GM18870 (cell line): ENCODE measurements around the gene ITGB6.

Experiments
- ATAC-seq: cut with Tn5 transposase; IDR thresholded peaks from one replicate; pipeline ENCODE4 v1.9.1; 2021; ENCODE audit warnings: moderate library complexity; ENCODE audit not compliant: unreplicated experiment

Gene ITGB6, protein sequence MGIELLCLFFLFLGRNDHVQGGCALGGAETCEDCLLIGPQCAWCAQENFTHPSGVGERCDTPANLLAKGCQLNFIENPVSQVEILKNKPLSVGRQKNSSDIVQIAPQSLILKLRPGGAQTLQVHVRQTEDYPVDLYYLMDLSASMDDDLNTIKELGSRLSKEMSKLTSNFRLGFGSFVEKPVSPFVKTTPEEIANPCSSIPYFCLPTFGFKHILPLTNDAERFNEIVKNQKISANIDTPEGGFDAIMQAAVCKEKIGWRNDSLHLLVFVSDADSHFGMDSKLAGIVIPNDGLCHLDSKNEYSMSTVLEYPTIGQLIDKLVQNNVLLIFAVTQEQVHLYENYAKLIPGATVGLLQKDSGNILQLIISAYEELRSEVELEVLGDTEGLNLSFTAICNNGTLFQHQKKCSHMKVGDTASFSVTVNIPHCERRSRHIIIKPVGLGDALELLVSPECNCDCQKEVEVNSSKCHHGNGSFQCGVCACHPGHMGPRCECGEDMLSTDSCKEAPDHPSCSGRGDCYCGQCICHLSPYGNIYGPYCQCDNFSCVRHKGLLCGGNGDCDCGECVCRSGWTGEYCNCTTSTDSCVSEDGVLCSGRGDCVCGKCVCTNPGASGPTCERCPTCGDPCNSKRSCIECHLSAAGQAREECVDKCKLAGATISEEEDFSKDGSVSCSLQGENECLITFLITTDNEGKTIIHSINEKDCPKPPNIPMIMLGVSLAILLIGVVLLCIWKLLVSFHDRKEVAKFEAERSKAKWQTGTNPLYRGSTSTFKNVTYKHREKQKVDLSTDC

DNA sequence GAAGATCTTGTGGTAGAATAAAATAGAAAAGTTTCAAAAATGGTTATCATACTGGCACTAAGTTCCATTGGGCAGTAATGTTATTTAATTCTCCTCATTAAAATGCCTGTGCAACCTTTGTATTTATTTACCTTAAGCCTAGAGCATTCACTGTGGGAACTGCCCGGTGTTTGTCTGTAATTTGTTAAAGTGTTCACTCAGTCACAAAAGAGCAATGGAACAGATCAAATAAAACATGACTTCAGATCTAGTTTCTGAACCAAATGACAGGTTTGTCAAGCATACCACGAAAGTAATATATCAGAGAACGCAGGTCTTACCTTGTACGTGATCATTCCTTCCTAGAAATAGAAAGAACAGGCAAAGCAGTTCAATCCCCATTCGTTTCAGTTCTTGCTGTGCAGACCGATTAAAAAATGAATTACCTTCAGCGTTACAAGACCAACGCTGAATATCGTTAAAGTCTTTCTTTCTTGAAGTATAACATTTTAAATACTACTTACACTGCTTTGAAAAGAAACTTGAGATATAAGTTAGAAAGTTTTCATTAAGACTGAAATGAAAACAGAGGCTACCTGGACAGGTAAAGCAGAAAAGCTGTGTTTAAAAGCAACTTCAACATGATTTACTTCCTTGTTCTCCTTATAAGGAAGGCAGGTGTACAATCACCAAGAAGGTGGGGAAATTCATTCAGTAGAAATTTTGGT lies at the start of gene ITGB6:
Gene ITGB6, minus strand, starts transcription at position 590 of the 707 bp plus-strand sequence. Its CDS starts 209 bp downstream, at position 381.
- ATAC-seq = no peak

DNA sequence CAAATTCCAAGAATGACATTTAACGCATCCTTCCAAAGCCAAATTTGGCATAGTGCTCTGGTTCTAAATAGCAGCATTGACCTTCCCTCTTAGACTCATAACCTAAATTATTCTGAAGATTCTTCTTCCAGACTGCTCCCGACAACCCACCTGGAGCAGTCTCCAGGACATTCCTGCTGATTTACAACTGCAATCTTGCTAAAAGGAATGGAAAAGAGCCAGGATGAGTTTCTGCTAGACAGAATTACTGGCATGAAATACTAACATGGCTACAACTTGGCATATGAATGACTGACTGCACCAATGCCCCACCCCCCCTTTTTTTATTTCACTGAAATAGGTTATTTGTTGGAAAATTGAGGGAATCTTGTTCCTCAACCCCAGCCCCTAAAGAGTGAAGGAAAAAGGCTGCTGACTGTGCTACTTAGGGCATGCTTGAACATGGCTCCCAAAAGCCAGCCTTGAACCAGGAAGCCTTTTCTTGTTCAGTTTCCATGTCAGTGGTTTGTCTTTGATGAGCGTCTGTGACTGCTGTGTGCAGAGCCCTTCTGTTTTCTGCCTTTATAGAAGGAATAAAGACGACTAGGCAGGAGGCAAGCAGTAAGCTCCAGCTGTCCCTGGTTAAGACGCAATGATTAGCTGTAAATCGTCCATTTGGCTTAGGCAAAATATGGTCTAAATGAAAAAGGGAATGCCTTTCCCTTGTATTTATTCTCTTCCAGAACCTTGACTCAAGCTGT lies 47.4 kb upstream of the ITGB6 start:
- no peak for ATAC-seq

DNA sequence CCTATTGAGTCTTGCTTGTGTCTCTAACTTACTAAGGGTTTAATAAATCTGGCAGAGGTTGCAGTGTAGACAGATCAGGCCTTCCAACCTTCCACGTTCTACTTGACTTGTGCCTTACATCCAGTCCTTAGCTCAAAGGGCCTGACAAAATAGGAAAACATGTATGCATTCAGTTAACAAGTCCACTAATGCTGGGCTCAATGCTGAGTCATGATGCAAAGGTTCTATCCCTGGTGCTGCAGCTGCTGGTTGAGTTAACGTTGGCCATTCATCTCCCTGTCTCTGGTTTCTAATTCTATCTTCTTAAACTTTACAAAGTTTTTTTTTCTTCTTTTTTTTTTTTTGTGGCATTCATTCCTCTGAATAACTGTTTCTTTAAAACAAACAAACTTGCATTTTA lies 46.3 kb upstream of the ITGB6 start:
- no peak for ATAC-seq

DNA sequence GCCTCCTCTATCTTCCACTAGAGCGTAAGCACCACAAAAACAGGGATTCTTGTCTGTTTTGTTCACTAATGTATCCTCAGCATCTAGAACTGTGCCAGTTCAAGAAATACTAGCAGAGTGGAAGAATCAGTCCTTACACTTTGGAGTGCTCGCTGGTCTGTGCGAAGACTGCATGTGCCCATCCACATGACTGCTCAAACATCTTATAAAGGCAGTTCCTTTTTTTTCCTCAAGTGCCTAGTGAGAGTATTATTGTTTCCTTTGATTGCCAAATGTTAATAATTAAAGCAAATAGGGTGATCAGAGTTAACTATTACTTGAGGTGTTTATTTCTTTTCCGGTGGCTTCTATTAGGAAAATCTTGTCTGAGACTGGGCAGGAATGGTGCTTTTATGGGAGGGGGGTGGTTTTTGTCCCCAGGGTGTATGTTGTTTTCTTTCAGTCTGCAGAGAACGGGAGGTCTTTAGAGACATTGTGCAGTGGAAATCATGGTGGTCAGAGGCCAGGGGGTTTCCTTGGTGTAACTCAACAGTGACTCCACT lies 45.6 kb upstream of the ITGB6 start:
- ATAC-seq = no peak

DNA sequence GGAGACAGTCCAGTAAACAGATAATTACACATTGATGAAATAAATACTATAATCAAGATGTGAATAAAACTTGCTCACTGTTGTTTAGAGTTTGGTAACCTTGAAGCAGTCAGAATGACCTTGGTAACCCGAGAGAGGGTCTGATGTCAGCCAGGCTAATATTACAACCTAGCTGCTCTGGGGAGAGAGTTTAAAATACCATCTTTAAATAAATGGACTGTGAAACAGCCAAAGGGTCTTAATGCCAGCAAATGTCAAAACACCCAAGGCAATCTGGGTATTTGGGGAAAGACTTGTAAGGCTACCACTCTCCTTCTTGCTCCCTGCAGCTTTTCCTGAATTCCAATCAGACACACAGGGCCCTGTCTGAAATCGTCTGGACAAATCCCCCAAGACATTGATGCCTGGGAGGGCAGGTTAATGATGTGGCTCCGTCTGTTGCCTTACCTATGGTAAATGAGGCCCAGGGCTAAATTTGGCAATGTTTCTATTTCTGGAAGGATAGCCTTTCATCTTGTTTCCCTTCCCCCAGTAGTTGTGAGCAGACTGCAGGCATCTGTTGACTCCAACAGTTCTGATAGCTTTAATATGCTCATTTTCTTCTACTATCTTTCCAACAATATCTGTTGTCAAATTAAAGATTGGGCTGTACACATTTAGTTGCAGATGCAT lies 43.0 kb upstream of the ITGB6 start:
- no peak for ATAC-seq

DNA sequence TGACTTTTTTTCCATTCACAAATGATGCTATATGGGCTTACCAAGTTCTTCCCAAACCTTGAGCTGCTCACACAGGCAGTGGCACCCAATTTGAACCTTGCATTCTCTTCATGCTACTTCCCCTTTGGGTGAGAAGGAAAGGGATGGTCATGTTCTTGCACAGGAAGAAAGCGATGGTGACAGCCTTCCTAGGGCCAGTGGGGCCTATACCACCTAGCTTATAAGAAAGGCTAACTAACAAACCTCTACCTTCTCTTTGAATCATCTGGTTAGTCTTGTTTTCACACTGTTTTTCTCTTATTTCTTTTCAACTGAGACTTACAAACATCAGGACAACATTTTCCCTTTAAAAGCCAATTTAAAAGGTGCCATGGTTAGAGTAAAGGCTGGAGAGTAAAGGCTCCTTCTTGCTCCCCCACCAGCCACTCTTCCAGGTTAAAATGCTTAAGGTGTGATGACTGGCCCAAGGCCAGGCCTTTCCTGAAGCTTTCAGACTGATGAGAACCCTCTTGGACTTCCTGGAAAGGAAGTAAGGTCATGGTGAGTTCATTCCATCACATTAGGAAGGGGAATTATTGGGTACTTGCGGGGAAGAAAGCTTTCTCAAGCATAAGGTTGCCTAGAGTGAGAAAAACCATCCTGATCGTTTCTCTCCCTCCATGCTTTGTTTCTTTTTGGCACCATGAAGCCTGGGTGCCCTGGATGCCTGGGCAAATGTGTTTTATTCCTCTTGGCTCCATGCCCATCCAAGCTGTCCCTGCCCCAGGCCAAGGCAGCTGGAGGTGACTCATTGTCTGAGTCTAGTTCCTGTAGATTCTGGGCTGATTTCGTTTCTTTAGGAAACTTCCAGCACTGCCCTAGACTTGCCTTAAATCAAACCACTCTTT lies 41.4 kb upstream of the ITGB6 start:
- ATAC-seq = no peak

DNA sequence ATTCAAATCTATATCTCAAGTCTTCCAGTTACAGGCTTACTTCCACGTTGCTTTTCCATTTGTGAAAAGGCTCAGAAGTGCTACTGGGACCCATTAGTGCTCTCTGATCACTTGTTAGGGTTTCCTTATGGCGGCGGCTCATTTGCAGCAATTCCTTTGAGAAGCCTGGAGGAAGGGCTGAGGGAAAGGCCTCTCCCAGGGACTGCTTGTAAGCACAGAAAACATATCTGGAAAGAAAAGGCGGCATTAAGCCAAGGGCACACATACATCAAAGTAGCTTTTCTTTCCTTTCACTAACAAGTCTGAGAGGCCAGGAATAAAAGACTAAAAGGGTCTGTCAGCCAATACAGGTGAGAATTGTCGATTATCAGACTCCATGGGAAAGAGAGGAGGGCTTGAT lies 39.4 kb upstream of the ITGB6 start:
- no peak for ATAC-seq

DNA sequence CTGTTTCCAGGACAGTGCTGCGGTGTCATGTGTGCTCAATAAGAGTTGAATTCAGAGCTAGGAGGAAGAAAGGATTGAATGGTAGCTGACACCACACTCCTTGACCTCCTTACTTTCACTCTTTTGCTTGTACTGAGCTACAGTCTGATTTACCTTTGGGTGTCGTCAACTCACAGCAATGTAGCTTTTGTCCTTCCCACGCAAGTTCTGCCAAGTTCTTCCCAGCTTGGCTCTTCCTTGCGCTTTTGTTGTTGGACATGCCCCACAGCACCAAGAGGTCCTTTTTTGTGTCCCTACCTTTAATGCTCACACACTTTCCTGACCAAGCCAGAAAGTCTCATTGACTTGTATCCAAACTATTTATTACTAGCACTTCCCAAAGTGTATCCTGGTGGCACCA lies 38.3 kb upstream of the ITGB6 start:
- no peak for ATAC-seq

DNA sequence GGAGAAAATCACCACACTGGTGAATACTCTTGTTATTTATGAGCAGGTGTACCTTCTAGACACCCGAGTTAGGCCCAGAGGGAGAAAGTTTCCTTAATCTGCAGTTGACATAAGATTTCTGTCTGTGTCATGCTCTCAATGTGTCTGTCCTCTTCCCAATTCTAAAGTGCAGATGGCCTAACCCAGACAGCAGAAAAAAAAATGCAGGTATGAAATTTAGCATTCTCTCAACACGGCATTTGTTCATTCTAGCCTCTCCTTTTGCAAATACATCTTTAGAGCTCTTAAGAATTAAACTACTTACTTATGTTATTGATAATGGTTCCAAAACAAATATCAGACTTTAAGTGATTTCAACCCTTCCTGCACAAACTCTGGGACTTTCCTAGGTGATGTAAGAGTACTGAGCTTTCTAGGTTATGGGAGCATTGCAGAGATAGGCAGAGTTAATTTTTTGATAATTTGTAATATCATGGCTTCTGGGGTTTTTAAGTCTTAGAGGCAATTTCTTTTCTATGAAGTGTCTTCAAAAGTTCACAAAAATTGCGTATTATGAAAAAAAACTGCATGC lies 32.9 kb upstream of the ITGB6 start:
- no peak for ATAC-seq

DNA sequence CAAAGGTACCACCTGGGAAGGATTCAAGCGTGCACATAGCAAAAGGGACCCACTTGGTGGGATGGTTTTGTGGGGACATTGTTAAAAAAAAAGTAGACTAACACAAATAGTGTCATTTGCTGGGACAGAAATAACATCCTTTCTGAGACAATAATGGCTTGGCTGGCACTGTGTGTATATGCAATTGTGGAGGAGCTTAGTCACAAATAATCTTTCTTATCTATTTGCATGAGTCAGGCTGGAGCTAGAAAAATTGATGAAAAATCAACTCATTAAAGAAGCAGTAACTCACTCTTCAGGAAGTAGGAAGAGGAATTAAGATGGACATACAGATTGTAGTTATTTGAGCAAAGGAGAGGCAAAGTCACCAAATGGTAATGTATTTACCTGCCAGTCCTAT lies 29.5 kb upstream of the ITGB6 start:
- ATAC-seq = no peak

DNA sequence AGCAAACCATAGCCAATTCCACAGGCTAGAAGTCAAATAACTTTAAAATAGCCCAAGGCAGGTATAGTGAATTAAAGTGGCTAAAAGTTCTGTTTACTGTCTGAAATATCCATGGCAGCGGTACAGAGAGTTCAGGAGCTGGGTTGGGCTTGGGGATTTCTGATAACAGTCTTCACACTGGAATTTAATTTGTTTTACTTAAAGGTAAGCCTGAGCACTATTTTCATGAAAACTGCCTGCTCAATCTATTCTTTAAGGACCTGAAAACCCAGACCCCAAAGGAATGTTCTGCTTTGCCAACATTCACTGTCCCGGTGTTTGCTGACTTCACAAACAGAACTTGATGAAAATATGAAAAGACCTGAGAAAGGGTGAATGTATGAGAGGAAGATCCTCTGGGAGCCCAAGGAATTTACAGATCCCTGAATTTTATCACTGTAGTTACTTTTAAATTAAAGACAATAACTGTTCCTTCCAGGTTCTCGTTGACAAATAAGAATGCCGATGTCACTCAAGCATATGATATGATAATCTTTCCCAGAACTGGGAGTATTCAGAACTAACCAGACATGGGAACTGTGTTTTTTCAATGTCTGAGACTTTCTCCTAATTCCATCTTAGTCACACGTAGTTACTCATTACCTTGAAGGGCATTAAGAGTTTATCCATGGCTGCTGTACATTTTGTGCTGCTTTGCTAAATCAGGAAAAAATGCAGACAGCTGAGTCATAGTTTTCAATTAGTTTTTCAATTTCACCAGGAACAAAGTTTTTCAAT lies 28.3 kb upstream of the ITGB6 start:
- no peak for ATAC-seq

DNA sequence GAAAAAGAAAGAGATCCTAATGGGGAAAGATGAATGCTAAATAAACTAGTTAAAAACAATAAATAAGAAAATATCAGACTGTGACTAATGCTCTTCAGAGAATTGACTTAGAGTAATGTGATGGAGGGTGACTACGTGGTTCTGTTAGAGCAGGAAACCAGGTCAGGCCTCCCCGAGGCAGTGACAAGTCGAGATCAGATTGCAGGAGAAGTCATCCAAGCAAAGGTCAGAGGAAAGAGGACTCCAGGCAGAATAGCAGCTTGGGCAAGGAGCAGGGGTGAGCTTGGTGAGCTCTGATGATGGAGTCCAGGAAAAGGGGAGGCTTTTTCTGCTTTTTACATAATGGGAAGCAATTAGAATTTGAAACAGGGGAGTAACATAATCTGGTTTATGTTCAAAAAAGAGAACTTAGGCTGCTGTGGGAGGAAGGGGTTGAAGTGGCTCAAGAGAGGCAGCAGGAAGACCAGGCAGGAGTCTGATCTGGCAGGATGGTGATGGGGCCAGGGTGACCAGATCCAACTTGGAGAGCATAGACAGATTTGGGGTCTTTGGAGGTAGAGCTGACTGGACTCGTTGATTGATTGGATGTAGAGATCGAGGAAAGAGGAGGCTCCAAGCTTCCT lies 27.3 kb upstream of the ITGB6 start:
- ATAC-seq = no peak

DNA sequence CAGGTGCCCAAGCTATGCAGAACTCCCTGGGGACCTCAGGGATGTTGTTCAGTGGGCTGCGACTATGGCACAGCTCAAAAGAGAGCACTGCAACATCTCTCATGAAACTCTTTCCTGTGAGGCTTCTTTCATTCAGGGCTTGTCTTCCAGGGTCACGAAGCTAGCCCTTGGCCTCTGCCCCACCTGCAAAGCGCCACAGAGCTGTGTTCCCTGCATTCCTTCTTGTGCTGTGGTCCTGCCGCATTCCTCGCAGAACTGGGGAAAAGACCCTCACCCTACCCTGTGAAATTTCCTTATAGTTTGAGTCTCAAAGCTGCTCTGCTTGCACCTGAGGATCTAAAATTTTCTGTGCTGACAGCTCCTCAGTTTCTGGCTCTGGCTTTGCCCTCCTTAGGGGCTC lies 26.3 kb upstream of the ITGB6 start:
- no peak for ATAC-seq

DNA sequence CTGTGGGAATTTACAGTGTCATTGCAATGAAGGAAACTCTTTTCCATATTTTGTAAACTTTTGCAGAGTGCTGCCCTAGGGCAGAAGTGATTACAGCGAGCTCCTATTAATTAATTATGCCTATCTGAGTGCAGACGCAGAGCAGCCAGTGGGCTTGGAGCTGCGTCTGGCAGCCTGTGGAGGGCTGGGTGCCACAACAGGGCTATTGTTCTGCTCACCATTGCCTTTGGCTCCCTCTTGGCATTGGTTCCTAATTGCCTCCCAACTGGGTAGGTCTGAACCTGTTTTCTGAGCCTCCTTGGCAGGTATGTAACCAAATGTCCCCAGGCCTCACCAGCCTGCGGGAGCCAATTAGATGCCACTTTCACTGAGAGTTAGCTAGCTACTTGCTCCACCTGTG lies 25.6 kb upstream of the ITGB6 start:
- ATAC-seq = no peak

DNA sequence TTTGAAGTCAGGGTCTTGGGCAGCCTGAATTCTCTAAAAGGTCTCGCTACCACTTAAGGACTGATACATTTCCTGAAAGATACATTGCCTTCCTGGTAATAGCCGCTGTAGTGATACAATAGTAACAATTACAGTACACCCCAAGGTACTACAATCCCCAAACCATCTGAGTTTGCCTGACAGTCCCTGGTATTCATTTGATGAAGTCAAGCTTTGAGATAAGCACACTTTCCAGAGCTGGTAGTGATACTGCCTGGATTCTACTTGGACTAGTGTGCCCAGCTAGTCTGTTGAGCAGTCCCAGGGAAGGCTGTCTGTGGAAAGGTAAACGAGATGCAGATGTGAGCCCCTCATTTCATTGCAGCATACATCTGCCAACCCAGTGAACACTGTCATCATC lies 24.4 kb upstream of the ITGB6 start:
- peak; percentile 6 for ATAC-seq

DNA sequence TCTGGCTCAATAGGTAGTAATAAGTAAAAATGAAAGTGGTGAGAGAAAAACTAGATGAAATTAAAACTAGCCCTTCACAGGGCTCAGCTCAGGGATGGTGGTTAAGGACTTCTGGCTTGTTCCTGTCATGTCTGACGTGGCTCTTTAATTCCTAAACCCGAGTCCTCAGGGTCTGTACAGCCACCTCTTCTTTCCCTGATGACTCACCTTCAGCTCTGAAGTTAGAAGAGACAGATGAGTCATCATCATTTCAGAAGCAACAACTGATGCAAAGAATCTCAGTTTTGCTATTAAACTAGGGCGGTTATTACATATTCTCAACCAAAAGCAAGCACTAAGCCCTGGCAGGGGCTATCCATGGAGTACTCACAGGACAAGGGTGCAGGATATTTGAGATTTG lies 24.0 kb upstream of the ITGB6 start:
- peak; percentile 95 for ATAC-seq

DNA sequence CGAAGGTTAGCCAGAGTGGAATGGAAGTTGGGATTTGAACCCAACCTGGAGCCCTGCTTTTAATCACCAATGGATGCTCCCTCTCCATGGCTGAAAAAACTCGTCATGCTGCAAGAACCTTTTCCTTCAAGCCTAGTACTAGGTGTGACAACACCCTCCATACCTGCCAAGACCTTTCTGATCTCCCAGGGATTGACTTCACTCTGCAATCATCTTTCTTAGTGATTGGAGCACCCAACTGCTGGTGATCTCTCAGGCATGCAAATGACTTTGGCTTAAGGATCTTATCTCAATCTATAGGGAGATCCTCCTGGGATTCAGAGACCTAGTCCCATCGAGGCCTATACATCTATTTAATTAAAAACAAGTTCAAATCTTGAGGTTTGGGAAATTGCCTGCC lies 23.5 kb upstream of the ITGB6 start:
- ATAC-seq = no peak
